A673 (cell line): Measurements from ENCODE around the gene NBAS.

Experiments used
- CTCF ChIP-seq: fragments of 300-800, 200-600 bp; sonication (generic); conservative IDR thresholded peaks from 2 replicates; pipeline ENCODE4 v1.5.1; 2017; ENCODE audit warnings: low read depth, mild to moderate bottlenecking, antibody characterized with exemption, low read length, moderate library complexity, mixed read lengths
- EZH2 ChIP-seq: fragments of 200-600 bp; sonication (generic); IDR thresholded peaks from 2 replicates; pipeline ENCODE4 v1.6.1; 2017; ENCODE audit warnings: borderline replicate concordance, low read depth, mild to moderate bottlenecking, mixed read lengths, antibody characterized with exemption, low read length; ENCODE audit not compliant: poor library complexity, severe bottlenecking

GRCh38 chr2:15609341-15610042 lies 48.4 kb upstream of the NBAS start:
- TF ChIP-seq CTCF (no peak), EZH2 (no peak)
